Myocyte (in vitro differentiated cells): ENCODE data around the gene SLC11A1. TPM values are rescaled to one million over a fixed set of nuclear protein-coding genes. Genes with fewer than 3 reads are reported as not detected.

Experiments
- DNase-seq: peaks from one replicate; pipeline ENCODE4 v3.0.0-alpha.2; 2012; ENCODE audit warnings: low read depth
- total RNA-seq: library from RNA; depleted of rRNA; stranded (reverse); fragments of >200 nt; gene quantifications from 2 replicates; pipeline ENCODE4 v1.2.3, GENCODE V29; 2014

The SLC11A1 gene
- total RNA-seq, 1 donor from 2014 or later = 0.03 TPM

DNA sequence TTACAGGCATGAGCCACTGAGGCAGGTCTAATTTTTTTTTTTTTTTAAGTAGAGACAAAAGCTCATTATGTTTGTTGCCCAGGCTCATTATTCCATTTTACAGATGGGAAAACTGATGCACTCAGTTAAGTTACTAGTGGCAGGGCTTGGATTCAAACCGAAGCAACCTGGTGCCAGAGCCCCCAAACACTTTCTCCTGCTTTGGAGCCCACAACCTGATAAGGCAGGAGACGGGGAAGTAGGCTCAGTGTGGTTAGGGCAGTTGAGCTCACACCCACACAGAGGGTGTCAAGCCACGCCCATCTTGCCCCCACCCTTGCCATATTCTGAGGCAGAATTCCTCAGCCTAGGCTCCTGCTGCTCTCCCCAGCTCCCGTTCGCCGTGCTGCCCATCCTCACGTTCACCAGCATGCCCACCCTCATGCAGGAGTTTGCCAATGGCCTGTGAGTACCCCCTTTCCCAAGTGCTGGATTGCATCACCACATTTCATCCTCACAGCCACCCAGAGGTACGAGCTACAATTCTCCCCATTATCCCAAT is 11.7 kb downstream of the SLC11A1 start:
- DNase-seq = no peak

DNA sequence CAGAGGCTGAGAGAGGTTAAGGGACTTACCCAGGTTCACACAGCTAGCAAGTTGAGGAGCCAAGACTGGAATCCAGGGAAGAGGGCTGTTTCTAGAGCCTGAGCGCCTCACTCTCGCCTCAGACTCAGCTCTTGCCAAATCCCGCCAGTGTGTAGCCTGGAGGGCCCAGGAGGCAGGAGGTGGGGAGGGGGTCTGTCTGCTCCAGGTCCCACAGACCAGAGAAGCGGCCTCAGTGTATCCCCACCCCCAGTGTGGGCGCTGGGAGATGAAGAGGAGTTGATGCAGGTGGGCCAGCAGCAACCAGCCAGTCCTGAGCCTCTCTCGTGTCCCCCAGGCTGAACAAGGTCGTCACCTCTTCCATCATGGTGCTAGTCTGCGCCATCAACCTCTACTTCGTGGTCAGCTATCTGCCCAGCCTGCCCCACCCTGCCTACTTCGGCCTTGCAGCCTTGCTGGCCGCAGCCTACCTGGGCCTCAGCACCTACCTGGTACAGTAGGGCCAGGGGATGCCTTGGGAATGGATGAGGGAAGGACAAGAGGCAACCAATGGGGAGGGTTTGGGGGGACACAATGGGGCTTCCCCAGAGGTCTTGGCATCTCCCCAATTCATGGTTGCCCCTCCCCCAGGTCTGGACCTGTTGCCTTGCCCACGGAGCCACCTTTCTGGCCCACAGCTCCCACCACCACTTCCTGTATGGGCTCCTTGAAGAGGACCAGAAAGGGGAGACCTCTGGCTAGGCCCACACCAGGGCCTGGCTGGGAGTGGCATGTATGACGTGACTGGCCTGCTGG is 12.4 kb downstream of the SLC11A1 start:
- no peak for DNase-seq

DNA sequence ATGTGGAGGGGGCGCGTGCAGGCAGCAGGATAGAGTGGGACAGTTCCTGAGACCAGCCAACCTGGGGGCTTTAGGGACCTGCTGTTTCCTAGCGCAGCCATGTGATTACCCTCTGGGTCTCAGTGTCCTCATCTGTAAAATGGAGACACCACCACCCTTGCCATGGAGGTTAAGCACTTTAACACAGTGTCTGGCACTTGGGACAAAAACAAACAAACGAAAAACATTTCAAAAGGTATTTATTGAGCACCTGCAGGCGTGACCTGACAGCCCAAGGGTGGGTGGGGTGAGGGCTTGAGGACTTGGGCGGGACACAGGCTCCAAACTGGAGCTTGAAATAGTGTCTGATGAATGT is 13.0 kb downstream of the SLC11A1 start:
- DNase-seq = no peak

DNA sequence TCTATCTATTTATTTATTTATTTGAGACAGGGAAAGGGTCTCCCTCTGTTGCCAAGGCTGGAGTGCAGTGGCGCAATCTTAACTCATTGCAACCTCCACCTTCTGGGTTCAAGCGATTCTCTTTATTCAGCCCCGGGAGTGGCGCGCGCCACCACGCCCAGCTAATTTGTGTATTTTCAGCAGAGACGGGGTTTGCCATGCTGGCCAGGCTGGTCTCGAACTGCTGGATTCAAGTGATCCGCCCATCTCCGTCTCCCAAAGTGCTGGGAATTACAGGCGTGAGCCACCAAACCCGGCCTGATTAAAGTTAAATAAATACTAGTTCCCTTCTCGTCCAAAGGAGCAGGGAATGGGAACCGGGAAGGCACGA is 13.4 kb downstream of the SLC11A1 start:
- DNase-seq = no peak

GRCh38 chr2:218395826-218396687 is 14.0 kb downstream of the SLC11A1 start:
- peak; percentile 97 for DNase-seq

GRCh38 chr2:218396688-218397462 is 14.8 kb downstream of the SLC11A1 start:
- peak; percentile 83 for DNase-seq

- no peak for DNase-seq
Observed at GRCh38 chr2:218397463-218397819, 15.4 kb downstream of the SLC11A1 start.

DNA sequence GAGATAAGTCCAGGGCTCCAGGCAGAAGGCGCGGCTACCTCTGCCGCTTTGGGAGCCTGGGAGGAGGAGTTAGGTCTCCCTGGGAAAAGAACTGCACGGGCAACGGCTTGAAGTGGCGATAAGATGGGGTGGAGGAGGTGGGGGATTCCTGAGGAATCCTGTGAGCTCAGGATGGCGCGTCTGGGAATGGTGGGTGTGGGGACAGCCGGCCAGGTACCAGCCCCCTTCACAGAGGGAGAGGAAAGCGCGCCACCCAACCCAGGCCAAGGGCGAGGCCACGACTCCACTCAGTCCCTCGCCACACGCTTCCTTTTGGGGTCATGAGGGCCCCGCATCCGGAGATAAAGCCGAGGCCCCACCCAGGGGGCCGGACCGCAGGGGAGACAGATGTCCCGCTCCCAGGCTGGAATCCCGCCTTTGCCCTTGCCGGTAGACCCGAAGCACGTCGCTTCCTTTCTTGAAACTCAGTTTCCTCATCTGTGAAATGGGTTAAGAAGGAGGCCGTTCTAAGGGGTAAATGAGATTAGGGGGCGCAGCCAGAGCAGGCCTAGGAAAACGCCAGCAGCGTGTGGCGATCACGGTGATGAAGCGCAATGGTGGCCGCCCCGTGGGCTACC is 15.9 kb downstream of the SLC11A1 start:
- DNase-seq = peak; percentile 70

DNA sequence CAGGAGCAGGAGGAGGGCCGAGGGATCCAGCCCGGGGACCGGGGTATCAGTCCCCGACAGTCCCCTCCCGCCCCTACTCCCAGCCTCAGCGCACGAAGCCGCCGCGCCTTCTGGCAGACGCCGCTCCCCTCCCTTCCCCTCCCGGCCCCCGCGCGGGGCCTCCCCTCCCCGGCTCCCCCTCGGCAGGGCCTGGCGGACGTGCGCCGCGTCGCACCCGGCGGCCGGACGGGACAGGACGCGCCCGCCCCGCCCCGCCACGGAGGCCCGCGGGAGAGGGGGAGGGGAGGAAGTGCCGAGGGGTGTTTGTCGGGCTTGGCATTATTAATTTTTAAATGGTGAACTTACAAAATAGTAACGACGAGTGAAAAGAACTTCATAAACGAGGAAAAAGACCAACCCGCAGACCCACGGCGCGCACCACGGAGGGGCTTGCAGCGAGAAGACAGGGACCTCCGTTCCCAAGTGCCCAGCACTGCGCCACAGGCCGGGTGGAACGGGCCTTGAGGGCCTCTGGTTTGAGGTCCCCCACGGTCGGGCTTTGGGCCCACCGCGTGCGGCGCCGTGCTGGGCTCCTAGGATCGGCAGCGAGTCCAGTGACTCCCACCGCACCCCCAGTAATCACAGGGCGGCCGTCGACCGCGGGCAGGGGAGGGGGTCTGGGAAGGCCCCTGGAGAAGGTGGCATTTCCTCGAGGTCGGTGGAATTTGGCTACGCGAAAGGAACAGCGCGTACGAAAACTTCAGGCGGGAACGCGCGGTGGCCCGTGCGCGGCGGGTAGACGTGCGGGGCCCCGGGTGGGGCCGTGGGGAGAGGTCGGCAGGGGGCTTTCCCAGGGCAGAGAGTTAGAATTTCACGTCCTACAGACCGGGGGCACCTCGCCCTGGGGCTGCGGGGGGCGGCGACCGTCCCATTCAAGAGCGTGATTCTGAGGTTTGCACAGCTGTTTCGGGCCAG is 16.6 kb downstream of the SLC11A1 start:
- DNase-seq = peak; percentile 31

GRCh38 chr2:218399391-218400166 is 17.5 kb downstream of the SLC11A1 start, which contains the start of gene CTDSP1:
TSS of gene CTDSP1 (plus strand) at chr2:218399868. CDS start at chr2:218400091, 223 bp downstream.
- DNase-seq = peak; percentile 98

GRCh38 chr2:218400167-218400929 is 18.3 kb downstream of the SLC11A1 start:
- peak; percentile 31 for DNase-seq

DNA sequence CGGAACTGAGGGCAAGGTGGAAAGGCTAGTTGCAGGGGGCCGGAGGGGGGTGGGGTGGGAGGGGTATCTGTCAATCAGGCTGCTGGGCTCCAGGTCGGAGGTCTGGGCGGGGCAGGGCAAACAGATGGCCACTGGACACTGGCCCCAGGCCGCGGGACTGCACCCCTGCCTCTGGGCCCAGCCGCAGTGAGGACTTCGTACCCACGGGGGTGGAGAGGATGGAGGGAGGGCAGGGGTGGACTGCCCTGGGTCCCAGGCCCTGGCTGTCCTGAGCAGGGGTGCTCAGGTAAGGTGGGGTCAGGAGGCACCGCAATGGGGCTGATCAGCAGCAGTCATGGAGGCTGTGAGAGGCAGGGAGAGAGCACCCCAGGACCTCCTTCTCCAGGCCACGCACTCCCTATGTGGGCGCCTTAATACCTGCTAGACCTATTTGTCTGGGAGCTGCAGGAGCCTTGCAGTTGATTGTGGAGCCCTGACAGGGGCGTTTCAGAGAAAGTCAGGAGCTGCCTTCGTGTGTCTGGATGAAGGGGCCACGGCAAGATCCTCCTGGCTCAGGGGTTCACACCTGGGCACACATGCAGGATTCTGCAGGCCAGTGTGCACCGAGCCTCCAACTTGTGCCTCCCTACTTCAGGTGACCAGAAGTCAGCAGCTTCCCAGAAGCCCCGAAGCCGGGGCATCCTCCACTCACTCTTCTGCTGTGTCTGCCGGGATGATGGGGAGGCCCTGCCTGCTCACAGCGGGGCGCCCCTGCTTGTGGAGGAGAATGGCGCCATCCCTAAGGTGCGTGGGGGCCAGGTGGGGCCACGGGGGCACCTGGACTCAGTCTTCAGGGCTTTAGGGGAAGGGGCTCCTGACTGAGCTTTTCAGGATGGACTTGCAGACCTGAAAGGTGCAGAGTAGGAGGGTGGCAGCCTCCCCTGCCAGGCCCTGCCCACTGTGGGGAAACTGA is 19.1 kb downstream of the SLC11A1 start:
- peak; percentile 39 for DNase-seq

DNA sequence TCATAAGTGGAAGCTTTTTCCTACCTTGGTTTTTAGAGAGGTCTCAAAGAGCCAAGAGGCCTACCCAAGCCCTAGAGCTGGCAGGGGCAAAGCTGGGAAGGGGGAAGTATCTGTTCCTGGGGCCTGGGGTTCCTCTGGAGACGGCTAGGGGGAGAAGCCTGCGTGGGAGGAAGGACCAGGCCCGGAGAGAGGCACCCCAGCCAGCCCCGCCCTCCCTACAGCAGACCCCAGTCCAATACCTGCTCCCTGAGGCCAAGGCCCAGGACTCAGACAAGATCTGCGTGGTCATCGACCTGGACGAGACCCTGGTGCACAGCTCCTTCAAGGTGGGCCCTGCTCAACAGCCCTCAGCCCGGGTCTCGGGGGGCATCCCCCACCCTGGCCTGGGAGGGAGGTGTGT is 19.8 kb downstream of the SLC11A1 start:
- no peak for DNase-seq

GRCh38 chr2:218402491-218402901 is 20.4 kb downstream of the SLC11A1 start:
- no peak for DNase-seq

- no peak for DNase-seq
Observed at GRCh38 chr2:218402911-218403411, 20.9 kb downstream of the SLC11A1 start.

DNA sequence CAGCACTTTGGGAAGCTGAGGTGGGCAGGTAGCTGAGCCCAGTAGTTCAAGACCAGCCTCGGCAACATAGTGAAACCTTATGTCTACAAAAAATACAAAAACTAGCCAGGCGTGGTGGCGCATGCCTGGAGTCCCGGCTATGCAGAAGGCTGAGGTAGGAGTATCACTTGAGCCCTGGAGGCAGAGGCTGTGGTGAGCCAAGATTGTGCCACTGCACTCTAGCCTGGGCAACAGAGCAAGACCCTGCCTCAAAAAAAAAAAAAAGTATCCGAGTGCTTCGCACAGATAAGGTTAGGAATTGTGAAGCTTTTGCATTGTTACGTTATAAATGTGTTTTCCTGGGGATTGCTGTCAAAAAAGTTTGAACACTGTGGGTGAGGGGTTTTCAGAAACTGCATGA is 21.7 kb downstream of the SLC11A1 start:
- no peak for DNase-seq
